GM12878 (cell line): ENCODE measurements around the gene AZU1. TPM values are rescaled to one million over a fixed set of nuclear protein-coding genes. Genes with fewer than 3 reads are reported as not detected.

ENCODE experiments used
- BMI1 ChIP-seq: fragments of 450-650 bp; IDR thresholded peaks from 2 replicates; pipeline ENCODE4 v1.6.1; 2016; ENCODE audit warnings: mild to moderate bottlenecking, moderate library complexity, borderline replicate concordance
- CEBPB ChIP-seq, 2 experiments: fragments of 150-350 bp in 1 of 2; IDR thresholded peaks; 2 replicates each; pipeline ENCODE4 v1.6.1; 2012 to 2014; ENCODE audit warnings: low read depth in 2 of 2, low read length in 2 of 2, borderline replicate concordance in 1 of 2, inconsistent platforms in 1 of 2
- EP300 ChIP-seq, 2 experiments: fragments of 150-350 bp in 1 of 2; IDR thresholded peaks; 2 replicates each; pipeline ENCODE4 v1.6.1; 2011 to 2012; ENCODE audit warnings: low read depth in 2 of 2, low read length in 2 of 2, borderline replicate concordance in 1 of 2, improper control_type of control experiment in 1 of 2, inconsistent platforms in 1 of 2; ENCODE audit not compliant: control insufficient read depth in 1 of 2
- JUNB ChIP-seq: IDR thresholded peaks from 2 replicates; pipeline ENCODE4 v1.6.1; 2016; ENCODE audit warnings: antibody characterized with exemption, mild to moderate bottlenecking
- KLF5 ChIP-seq: fragments of 450-650 bp; IDR thresholded peaks from 2 replicates; pipeline ENCODE4 v1.6.1; 2014; ENCODE audit warnings: mild to moderate bottlenecking; ENCODE audit not compliant: partially characterized antibody
- MTA2 ChIP-seq: fragments of 450-650 bp; IDR thresholded peaks from 2 replicates; pipeline ENCODE4 v1.6.1; 2016; ENCODE audit warnings: low read depth, mild to moderate bottlenecking, moderate library complexity
- MYC ChIP-seq: IDR thresholded peaks from 2 replicates; pipeline ENCODE4 v1.6.1; 2011; ENCODE audit warnings: mild to moderate bottlenecking, low read length, moderate library complexity, inconsistent platforms; ENCODE audit not compliant: insufficient read depth, insufficient replicate concordance, insufficient read length, severe bottlenecking
- NFYB ChIP-seq: IDR thresholded peaks from 2 replicates; pipeline ENCODE4 v1.6.1; 2011; ENCODE audit warnings: low read depth, mild to moderate bottlenecking, low read length, improper control_type of control experiment, moderate library complexity; ENCODE audit not compliant: insufficient read depth
- NR2C2 ChIP-seq: IDR thresholded peaks from 2 replicates; pipeline ENCODE4 v1.6.1; 2011; ENCODE audit warnings: borderline replicate concordance, low read depth; ENCODE audit not compliant: control insufficient read depth, insufficient read length
- POLR2AphosphoS5 ChIP-seq: IDR thresholded peaks from 2 replicates; pipeline ENCODE4 v1.6.1; 2011; ENCODE audit warnings: mild to moderate bottlenecking, low read length, inconsistent platforms
- SREBF2 ChIP-seq: IDR thresholded peaks from 2 replicates; pipeline ENCODE4 v1.6.1; 2012; ENCODE audit warnings: mild to moderate bottlenecking, low read length
- YBX1 ChIP-seq: fragments of 450-650 bp; IDR thresholded peaks from 2 replicates; pipeline ENCODE4 v1.6.1; 2016; ENCODE audit warnings: antibody characterized with exemption
- polyA plus RNA-seq, 11 experiments: library from polyadenylated mRNA; depleted of rRNA in 4 of 11; unstranded in 6 of 11; stranded (reverse) in 5 of 11; fragments of >200 nt; fragmentation: Nextera tagmentation in 4 of 11; fragmentation: Illumina TruSeq in 1 of 11; extraction: Ambion mirVana in 4 of 11; extraction: Trizol in 1 of 11; gene quantifications; 1 replicate in 1 of 11; 2 replicates in 10 of 11; pipeline versions ENCODE4 v1.2.1 to v1.2.3, GENCODE V29; 2011 to 2016; ENCODE audit warnings: inconsistent platforms in 2 of 11, missing spikeins in 2 of 11, low read depth in 1 of 11
- total RNA-seq, 4 experiments: library from RNA; depleted of rRNA in 3 of 4; stranded (reverse); fragments of >200 nt in 3 of 4; fragmentation: Illumina TruSeq in 1 of 4; extraction: Trizol in 1 of 4; gene quantifications; 2 replicates each; pipeline versions ENCODE4 v1.2.1 to v1.2.3, GENCODE V29; 2013 to 2021
- TF ChIP-seq, protein P1 (sequence below): fragments of 450-650 bp; IDR thresholded peaks from 2 replicates; pipeline ENCODE4 v1.6.1; 2017; ENCODE audit warnings: mild to moderate bottlenecking, low read depth, inconsistent platforms; ENCODE audit not compliant: poor library complexity, severe bottlenecking
- TF ChIP-seq, protein P2 (sequence below): fragments of 450-650 bp; IDR thresholded peaks from 2 replicates; pipeline ENCODE4 v1.6.1; 2017; ENCODE audit warnings: mild to moderate bottlenecking

AZU1 gene
- total and polyA plus RNA-seq, 10 of the 15 experiments (the other 5 are each of a cell fraction or from before 2014, with no cell fraction given): not detected

DNA sequence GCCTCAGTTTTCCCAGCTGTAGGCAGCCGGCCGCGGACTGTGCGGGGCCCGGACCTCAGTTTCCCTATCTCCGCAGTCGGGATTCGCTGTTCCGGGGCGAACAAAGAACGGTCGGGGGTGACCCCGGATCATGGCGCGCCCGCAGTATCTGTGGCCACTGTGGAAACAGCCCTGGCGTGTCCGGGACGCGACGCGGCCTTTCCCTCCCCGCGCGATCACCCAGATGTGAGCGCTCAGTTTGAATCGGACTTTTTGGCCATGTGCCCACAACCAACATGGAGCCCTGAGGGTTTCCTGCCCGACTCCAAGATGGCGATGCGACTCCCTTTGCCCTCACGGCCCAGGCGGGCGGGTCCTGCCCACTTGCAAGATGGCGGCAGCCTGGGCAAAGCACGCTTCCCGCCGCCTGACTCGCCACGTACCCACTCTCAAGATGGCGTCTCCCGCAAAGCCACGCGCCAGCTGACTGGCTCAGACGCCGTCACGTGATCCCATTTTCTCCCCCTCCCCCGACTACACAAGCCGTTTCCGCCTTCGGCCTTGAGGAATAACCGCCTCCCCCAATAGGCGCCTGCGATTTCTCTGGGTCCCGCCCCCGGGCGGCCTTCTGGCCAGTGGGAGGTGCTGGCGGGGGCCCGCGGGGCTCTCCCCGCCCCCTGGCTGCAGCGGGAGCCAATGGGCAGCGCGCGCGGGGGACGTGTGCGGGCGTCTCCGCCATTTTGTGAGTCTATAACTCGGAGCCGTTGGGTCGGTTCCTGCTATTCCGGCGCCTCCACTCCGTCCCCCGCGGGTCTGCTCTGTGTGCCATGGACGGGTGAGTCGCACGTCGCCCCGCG lies 30.7 kb upstream of the AZU1 start, which contains the start of gene PTBP1 (continued):
- TF ChIP-seq, protein P1, sequence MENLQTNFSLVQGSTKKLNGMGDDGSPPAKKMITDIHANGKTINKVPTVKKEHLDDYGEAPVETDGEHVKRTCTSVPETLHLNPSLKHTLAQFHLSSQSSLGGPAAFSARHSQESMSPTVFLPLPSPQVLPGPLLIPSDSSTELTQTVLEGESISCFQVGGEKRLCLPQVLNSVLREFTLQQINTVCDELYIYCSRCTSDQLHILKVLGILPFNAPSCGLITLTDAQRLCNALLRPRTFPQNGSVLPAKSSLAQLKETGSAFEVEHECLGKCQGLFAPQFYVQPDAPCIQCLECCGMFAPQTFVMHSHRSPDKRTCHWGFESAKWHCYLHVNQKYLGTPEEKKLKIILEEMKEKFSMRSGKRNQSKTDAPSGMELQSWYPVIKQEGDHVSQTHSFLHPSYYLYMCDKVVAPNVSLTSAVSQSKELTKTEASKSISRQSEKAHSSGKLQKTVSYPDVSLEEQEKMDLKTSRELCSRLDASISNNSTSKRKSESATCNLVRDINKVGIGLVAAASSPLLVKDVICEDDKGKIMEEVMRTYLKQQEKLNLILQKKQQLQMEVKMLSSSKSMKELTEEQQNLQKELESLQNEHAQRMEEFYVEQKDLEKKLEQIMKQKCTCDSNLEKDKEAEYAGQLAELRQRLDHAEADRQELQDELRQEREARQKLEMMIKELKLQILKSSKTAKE: peak; percentile 20
- TF ChIP-seq NFYB (peak; percentile 95), CEBPB (IDR thresholded peaks at IDR 0.05; ENCODE audit: borderline replicate concordance in 1 of 2, low read depth in 2 of 2, low read length in 2 of 2) (no peak), EP300 (IDR thresholded peaks at IDR 0.05; ENCODE audit: borderline replicate concordance in 1 of 2, control insufficient read depth in 1 of 2, low read depth in 2 of 2, low read length in 2 of 2) (peak in 1 of 2 experiments; percentile 8; a peak in 1 of 4 replicates), SREBF2 (no peak), NR2C2 (no peak), MYC (peak; percentile 68), KLF5 (peak; percentile 72), YBX1 (no peak), BMI1 (no peak), MTA2 (peak; percentile 64; the same call in 1 of the 2 replicates), POLR2AphosphoS5 (peak; percentile 98), JUNB (no peak)
- TF ChIP-seq, protein P2, sequence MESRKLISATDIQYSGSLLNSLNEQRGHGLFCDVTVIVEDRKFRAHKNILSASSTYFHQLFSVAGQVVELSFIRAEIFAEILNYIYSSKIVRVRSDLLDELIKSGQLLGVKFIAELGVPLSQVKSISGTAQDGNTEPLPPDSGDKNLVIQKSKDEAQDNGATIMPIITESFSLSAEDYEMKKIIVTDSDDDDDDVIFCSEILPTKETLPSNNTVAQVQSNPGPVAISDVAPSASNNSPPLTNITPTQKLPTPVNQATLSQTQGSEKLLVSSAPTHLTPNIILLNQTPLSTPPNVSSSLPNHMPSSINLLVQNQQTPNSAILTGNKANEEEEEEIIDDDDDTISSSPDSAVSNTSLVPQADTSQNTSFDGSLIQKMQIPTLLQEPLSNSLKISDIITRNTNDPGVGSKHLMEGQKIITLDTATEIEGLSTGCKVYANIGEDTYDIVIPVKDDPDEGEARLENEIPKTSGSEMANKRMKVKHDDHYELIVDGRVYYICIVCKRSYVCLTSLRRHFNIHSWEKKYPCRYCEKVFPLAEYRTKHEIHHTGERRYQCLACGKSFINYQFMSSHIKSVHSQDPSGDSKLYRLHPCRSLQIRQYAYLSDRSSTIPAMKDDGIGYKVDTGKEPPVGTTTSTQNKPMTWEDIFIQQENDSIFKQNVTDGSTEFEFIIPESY: no peak
- TF ChIP-seq, all 136 proteins: peak for 71
